Fibroblast of skin of left quadriceps (primary cell): Measurements from ENCODE around the gene TBX20.
"Not testable (repeated sequence)": the region's sequence is repeated elsewhere in the genome, so short reads cannot be mapped to it uniquely, and the experiment has no call there.

Experiments
- DNase-seq, 2 experiments: peaks; one replicate each; pipeline ENCODE4 v3.0.0-alpha.2; 2013; ENCODE audit warnings: low read depth in 2 of 2

TBX20 gene

GRCh38 chr7:35161059-35161740 lies 92.7 kb downstream of the TBX20 start:
- DNase-seq: not testable (repeated sequence)
